ENCODE measurements around the gene KLHL18. TPM values are rescaled to one million over a fixed set of nuclear protein-coding genes. Genes with fewer than 3 reads are reported as not detected.

The KLHL18 gene
- polyA plus RNA-seq, 3 donors, result 43.4 to 63.3 (median 45.3) TPM

DNA sequence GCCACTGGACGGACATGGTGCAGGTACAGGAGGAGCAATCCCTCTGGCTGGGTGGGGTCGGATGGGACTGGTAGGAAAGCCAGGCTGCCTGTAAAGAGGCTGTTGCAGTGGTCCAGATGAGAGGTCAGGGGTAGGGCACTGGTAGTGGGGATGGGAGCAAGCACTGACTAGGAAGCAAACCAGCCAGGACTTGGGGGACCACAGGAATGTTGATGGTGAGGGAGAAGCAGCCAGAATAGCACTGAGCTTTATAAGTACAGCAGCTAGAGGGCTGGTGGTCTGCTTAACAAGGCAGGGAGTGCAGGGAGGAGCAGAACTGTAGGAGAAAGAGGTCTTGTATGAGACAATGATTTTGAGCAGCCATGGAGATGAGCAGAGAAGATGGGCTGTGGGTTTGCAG lies 59.4 kb downstream of the KLHL18 start:
- Histone ChIP-seq H3K36me3 (replicated peaks in 1 of 2; ENCODE audit: control insufficient read depth in 1 of 2, insufficient read depth in 2 of 2, low read length in 2 of 2) (peaks cover 84 to 92% of the 10 kb centered on the region in 2 donors), H2AFZ (ENCODE audit: insufficient read depth, low read depth, low read length, poor library complexity, severe bottlenecking) (no peak overlapping the region), H3K4me3 (replicated peaks in 1 of 3; ENCODE audit: low read depth in 2 of 3, low read length in 3 of 3) (no peak overlapping the region), H3K9ac (ENCODE audit: insufficient read depth, low read length, poor library complexity, severe bottlenecking) (no peak overlapping the region), H3K27ac (ENCODE audit: low read depth in 1 of 2, low read length in 2 of 2) (no peak overlapping the region), H3K79me2 (ENCODE audit: insufficient read depth, low read length) (no peaks in the 10 kb centered on the region), H3K4me2 (replicated peaks; ENCODE audit: extremely low read depth, low read length, poor library complexity, severe bottlenecking) (no peak overlapping the region), H3K27me3 (ENCODE audit: control insufficient read depth in 2 of 2, insufficient read depth in 2 of 2, low read length in 2 of 2) (no peaks in the 10 kb centered on the region), H4K20me1 (ENCODE audit: insufficient read depth, low read length) (peaks cover 66% of the 10 kb centered on the region), H3K4me1 (ENCODE audit: control insufficient read depth in 1 of 2, insufficient read depth in 2 of 2, low read length in 2 of 2) (peaks cover 15 to 18% of the 10 kb centered on the region in 2 donors), H3K9me3 (replicated peaks in 1 of 2; ENCODE audit: control insufficient read depth in 1 of 2, insufficient read depth in 1 of 2, low read length in 2 of 2) (no peaks in the 10 kb centered on the region)
- H3K4me3 Mint-ChIP-seq, result no peak overlapping the region
- H3K36me3 Mint-ChIP-seq, result peaks cover 84 to 90% of the 10 kb centered on the region in 2 donors
- H3K4me1 Mint-ChIP-seq, result peaks cover 17% of the 10 kb centered on the region
- H3K27me3 Mint-ChIP-seq (ENCODE audit: low read depth in 3 of 3), result peaks cover 0 to 2% (median 1%) of the 10 kb centered on the region in 3 donors
- no peak for DNase-seq
- intact Hi-C loops (cut with micrococcal nuclease), result no loop called here
- H3K27ac Mint-ChIP-seq, result peak overlapping the region in 1 of 7 donors; percentile 65
- 94% methylated on average over 2 of the region's 2 CpGs for WGBS (ENCODE audit: insufficient coverage)
- H3K9me3 Mint-ChIP-seq, result no peaks in the 10 kb centered on the region
- TF ChIP-seq, protein P1, sequence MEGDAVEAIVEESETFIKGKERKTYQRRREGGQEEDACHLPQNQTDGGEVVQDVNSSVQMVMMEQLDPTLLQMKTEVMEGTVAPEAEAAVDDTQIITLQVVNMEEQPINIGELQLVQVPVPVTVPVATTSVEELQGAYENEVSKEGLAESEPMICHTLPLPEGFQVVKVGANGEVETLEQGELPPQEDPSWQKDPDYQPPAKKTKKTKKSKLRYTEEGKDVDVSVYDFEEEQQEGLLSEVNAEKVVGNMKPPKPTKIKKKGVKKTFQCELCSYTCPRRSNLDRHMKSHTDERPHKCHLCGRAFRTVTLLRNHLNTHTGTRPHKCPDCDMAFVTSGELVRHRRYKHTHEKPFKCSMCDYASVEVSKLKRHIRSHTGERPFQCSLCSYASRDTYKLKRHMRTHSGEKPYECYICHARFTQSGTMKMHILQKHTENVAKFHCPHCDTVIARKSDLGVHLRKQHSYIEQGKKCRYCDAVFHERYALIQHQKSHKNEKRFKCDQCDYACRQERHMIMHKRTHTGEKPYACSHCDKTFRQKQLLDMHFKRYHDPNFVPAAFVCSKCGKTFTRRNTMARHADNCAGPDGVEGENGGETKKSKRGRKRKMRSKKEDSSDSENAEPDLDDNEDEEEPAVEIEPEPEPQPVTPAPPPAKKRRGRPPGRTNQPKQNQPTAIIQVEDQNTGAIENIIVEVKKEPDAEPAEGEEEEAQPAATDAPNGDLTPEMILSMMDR (IDR thresholded peaks at IDR 0.05), result no peak

GRCh38 chr3:47342812-47343211 lies 60.1 kb downstream of the KLHL18 start:
- peaks cover 22% of the 10 kb centered on the region for H3K4me1 Mint-ChIP-seq
- DNase-seq, result no peak
- Histone ChIP-seq H3K4me1 (ENCODE audit: control insufficient read depth in 1 of 2, insufficient read depth in 2 of 2, low read length in 2 of 2) (peaks cover 22 to 25% of the 10 kb centered on the region in 2 donors), H3K9me3 (replicated peaks in 1 of 2; ENCODE audit: control insufficient read depth in 1 of 2, insufficient read depth in 1 of 2, low read length in 2 of 2) (no peaks in the 10 kb centered on the region), H3K79me2 (ENCODE audit: insufficient read depth, low read length) (no peaks in the 10 kb centered on the region), H3K4me3 (replicated peaks in 1 of 3; ENCODE audit: low read depth in 2 of 3, low read length in 3 of 3) (no peak overlapping the region), H4K20me1 (ENCODE audit: insufficient read depth, low read length) (peaks cover 67% of the 10 kb centered on the region), H3K27ac (ENCODE audit: low read depth in 1 of 2, low read length in 2 of 2) (no peak overlapping the region), H3K27me3 (ENCODE audit: control insufficient read depth in 2 of 2, insufficient read depth in 2 of 2, low read length in 2 of 2) (no peaks in the 10 kb centered on the region), H3K36me3 (replicated peaks in 1 of 2; ENCODE audit: control insufficient read depth in 1 of 2, insufficient read depth in 2 of 2, low read length in 2 of 2) (peaks cover 77 to 85% of the 10 kb centered on the region in 2 donors), H3K4me2 (replicated peaks; ENCODE audit: extremely low read depth, low read length, poor library complexity, severe bottlenecking) (no peak overlapping the region), H3K9ac (ENCODE audit: insufficient read depth, low read length, poor library complexity, severe bottlenecking) (no peak overlapping the region), H2AFZ (ENCODE audit: insufficient read depth, low read depth, low read length, poor library complexity, severe bottlenecking) (no peak overlapping the region)
- H3K4me3 Mint-ChIP-seq, result no peak overlapping the region
- TF ChIP-seq, protein P1 (IDR thresholded peaks at IDR 0.05), result no peak
- H3K36me3 Mint-ChIP-seq, result peaks cover 77 to 83% of the 10 kb centered on the region in 2 donors
- intact Hi-C loops (cut with micrococcal nuclease), result no loop called here
- peaks cover 0 to 2% (median 1%) of the 10 kb centered on the region in 3 donors for H3K27me3 Mint-ChIP-seq (ENCODE audit: low read depth in 3 of 3)
- no peak overlapping the region for H3K27ac Mint-ChIP-seq
- no peaks in the 10 kb centered on the region for H3K9me3 Mint-ChIP-seq
